Uterus (tissue), 4 donors: ENCODE measurements around the gene MYO1B. TPM values are rescaled to one million over a fixed set of nuclear protein-coding genes. Genes with fewer than 3 reads are reported as not detected.

Experiments
- DNase-seq, 2 donors: peaks; one replicate each; pipeline ENCODE4 v3.0.0-alpha.2; 2019 to 2020
- H3K27ac ChIP-seq, 2 donors: fragments of 200-600 bp; sonication (generic); 1 replicate in 1 of 2; 2 replicates in 1 of 2; pipeline ENCODE4 v1.5.1; 2016 to 2018
- H3K27me3 ChIP-seq, 2 donors: fragments of 200-600 bp; sonication (generic); one replicate each; pipeline ENCODE4 v1.5.1; 2018 to 2019; ENCODE audit warnings: control low read depth in 1 of 2
- H3K36me3 ChIP-seq, 2 donors: fragments of 200-600 bp; sonication (generic); one replicate each; pipeline ENCODE4 v1.5.1; 2019; ENCODE audit warnings: control low read depth in 1 of 2
- H3K4me1 ChIP-seq, 2 donors: fragments of 200-600 bp; sonication (generic); one replicate each; pipeline ENCODE4 v1.5.1; 2018 to 2019; ENCODE audit warnings: control low read depth in 1 of 2
- H3K4me3 ChIP-seq, 2 donors: fragments of 200-600 bp; sonication (generic); 1 replicate in 1 of 2; 2 replicates in 1 of 2; pipeline ENCODE4 v1.5.1; 2018 to 2019; ENCODE audit warnings: mild to moderate bottlenecking in 1 of 2
- H3K9me3 ChIP-seq, 2 donors: fragments of 200-600 bp; sonication (generic); one replicate each; pipeline ENCODE4 v1.5.1; 2019; ENCODE audit warnings: control low read depth in 1 of 2
- POLR2A ChIP-seq, 2 donors: fragments of 450-650 bp; IDR thresholded peaks; one replicate each; pipeline ENCODE4 v1.6.1; 2016; ENCODE audit warnings: antibody characterized with exemption in 2 of 2, mild to moderate bottlenecking in 1 of 2, moderate library complexity in 1 of 2
- intact Hi-C: fragments of 100-400 bp; cut with DNase I; formaldehyde crosslinking; loops from one replicate; pipeline ENCODE4 v1.15.1; 2023; ENCODE audit warnings: low total_unique reads
- total RNA-seq, 4 donors: library from RNA; depleted of rRNA in 3 of 4; stranded (reverse); fragments of >200 nt in 3 of 4; gene quantifications; one replicate each; pipeline versions ENCODE4 v1.1.0 to v1.2.4, GENCODE V29; 2014 to 2023
- TF ChIP-seq, protein P1 (sequence below), 4 experiments: fragments of 200-600 bp in 2 of 4; fragments of 450-650 bp in 2 of 4; sonication (generic) in 2 of 4; IDR thresholded peaks; one replicate each; pipeline ENCODE4 v1.5.1; 2016 to 2019; ENCODE audit warnings: antibody characterized with exemption in 4 of 4, mild to moderate bottlenecking in 2 of 4, moderate library complexity in 1 of 4
- donor health status: DM: yes; HTN: yes; CAD: no.

MYO1B gene
- total RNA-seq, 4 donors from 2014 or later: 10.3 to 169 (median 29.5) TPM

DNA sequence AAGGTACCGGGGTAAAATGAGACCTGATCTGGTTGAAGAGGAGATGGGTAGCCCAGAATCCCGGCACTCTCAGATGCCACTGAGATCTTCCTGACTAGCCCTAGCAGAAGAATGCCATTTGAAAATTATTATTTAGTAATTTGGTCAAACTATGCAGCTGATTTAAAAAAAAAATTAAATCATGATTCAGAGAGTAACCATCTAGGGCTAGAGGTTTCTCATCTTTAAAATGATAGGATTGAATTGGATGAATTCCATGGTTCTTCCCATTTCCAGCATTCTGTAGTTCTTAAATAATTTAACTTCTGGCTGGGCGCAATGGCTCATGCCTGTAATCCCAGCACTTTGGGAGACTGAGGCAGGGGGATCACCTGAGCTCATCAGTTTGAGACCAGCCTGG lies 106.1 kb downstream of the MYO1B start:
- Histone ChIP-seq H3K27me3 (no peaks in the 10 kb centered on the region), H3K4me3 (no peak overlapping the region), H3K36me3 (no peaks in the 10 kb centered on the region), H3K4me1 (peaks cover 0 to 3% of the 10 kb centered on the region in 2 donors), H3K27ac (no peak overlapping the region), H3K9me3 (no peaks in the 10 kb centered on the region)
- intact Hi-C loops: no loop called here
- TF ChIP-seq POLR2A (IDR thresholded peaks at IDR 0.05): no peak
- TF ChIP-seq, protein P1, sequence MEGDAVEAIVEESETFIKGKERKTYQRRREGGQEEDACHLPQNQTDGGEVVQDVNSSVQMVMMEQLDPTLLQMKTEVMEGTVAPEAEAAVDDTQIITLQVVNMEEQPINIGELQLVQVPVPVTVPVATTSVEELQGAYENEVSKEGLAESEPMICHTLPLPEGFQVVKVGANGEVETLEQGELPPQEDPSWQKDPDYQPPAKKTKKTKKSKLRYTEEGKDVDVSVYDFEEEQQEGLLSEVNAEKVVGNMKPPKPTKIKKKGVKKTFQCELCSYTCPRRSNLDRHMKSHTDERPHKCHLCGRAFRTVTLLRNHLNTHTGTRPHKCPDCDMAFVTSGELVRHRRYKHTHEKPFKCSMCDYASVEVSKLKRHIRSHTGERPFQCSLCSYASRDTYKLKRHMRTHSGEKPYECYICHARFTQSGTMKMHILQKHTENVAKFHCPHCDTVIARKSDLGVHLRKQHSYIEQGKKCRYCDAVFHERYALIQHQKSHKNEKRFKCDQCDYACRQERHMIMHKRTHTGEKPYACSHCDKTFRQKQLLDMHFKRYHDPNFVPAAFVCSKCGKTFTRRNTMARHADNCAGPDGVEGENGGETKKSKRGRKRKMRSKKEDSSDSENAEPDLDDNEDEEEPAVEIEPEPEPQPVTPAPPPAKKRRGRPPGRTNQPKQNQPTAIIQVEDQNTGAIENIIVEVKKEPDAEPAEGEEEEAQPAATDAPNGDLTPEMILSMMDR (IDR thresholded peaks at IDR 0.05): no peak
- no peak for DNase-seq

DNA sequence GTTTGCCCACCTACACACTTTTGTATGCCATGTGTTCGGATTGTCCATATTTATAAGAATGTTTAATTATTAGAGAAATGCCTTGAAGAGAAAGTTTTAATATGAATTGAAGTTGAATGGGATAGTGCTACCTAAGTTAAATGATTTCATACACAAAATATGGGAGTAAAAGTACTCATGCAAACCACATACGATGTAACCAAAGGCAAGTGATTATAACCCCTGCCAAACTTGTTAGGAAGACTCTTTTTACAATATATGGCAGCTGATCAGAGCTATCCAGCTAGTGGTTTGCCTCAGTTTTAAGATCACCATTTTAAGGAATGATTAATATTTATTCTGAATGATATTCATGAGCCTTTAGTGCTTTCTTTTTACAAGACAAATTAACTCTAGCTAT lies 106.7 kb downstream of the MYO1B start:
- Histone ChIP-seq H3K27ac (no peak overlapping the region), H3K36me3 (no peaks in the 10 kb centered on the region), H3K4me3 (no peak overlapping the region), H3K9me3 (no peaks in the 10 kb centered on the region), H3K4me1 (peaks cover 0 to 3% of the 10 kb centered on the region in 2 donors), H3K27me3 (no peaks in the 10 kb centered on the region)
- no peak for DNase-seq
- TF ChIP-seq, protein P1 (IDR thresholded peaks at IDR 0.05): no peak
- no peak for TF ChIP-seq POLR2A (IDR thresholded peaks at IDR 0.05)
- intact Hi-C loops: no loop called here

DNA sequence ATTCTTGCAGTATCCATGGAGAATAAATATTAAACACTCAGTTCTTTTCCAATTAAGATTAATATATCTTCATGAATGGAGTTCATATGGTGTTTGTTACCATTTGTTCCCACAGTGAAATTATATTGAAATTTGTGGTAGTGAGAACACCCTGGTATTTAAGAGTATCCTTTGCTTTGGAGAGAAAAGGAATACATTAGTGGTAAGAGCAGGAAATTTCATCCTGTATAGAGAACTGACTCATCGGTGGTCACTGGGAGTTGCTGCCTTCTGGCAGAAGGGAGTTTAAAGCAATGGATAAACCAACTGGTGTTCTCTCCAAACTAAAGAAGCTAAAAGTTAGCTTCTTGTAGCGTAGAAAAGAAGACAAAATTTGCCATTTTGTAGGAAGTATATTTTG lies 107.3 kb downstream of the MYO1B start:
- TF ChIP-seq, protein P1 (IDR thresholded peaks at IDR 0.05): no peak
- TF ChIP-seq POLR2A (IDR thresholded peaks at IDR 0.05): no peak
- Histone ChIP-seq H3K36me3 (no peaks in the 10 kb centered on the region), H3K9me3 (no peaks in the 10 kb centered on the region), H3K4me3 (no peak overlapping the region), H3K4me1 (peaks cover 0 to 3% of the 10 kb centered on the region in 2 donors), H3K27me3 (no peaks in the 10 kb centered on the region), H3K27ac (no peak overlapping the region)
- intact Hi-C loops: no loop called here
- no peak for DNase-seq

DNA sequence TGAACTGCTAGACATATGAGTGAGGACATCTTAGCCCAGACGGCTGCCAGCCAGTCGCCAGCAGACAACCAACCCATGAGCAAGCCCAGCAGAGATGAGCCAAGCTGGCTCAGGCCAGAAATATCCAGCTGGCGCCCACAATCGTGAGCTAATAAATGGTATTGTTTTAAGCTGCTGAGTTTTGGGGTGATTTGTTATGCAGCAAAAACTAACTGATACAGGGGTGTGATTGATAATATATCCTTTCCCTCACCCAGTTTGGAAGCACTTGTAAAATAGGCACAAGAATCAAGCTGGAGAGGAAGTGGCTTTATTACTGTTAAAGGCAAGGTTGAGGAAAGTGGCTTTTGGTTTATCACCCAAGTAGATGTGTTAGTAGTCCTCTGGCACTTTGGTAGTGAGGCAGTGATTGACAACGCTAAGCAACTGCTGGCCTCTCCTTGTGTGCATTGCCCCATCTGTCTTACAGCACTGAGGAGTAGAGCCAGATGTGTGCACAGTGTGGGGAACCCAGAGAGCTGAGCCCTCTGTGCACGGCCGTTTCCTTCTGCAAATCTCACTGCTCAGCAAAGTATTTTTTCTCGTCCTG lies 110.1 kb downstream of the MYO1B start:
- H3K27me3 ChIP-seq: no peaks in the 10 kb centered on the region
- no peaks in the 10 kb centered on the region for H3K4me1 ChIP-seq
- DNase-seq: no peak
- H3K27ac ChIP-seq: no peak overlapping the region
- TF ChIP-seq, protein P1 (IDR thresholded peaks at IDR 0.05): no peak
- TF ChIP-seq POLR2A (IDR thresholded peaks at IDR 0.05): no peak
- no peak overlapping the region for H3K4me3 ChIP-seq
- H3K36me3 ChIP-seq: no peaks in the 10 kb centered on the region
- intact Hi-C loops: no loop called here
- no peaks in the 10 kb centered on the region for H3K9me3 ChIP-seq

DNA sequence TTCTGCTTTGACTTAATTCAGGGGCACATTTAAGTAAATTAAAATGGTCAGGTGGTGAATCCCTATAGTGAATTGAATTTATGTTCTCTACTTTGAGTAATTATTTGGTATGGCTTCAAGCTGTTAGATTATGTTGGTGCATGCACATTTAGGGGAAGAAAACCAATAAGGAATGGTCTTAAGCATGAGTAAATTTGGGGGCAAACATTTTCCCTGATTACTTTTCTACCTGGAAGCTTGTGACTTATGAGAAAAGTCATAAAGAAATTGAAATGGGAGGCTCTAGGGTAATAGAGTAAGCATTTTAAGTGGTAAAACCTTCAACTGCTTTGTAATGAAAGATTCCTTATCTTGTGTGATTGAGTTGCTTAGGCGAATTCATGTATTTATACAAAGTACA lies 112.5 kb downstream of the MYO1B start:
- DNase-seq: no peak
- Histone ChIP-seq H3K27ac (no peak overlapping the region), H3K4me3 (no peak overlapping the region), H3K9me3 (no peaks in the 10 kb centered on the region), H3K4me1 (no peaks in the 10 kb centered on the region), H3K36me3 (no peaks in the 10 kb centered on the region), H3K27me3 (no peaks in the 10 kb centered on the region)
- TF ChIP-seq POLR2A (IDR thresholded peaks at IDR 0.05): no peak
- TF ChIP-seq, protein P1 (IDR thresholded peaks at IDR 0.05): no peak
- intact Hi-C loops: no loop called here
